Omental fat pad (tissue), 4 donors: ENCODE measurements around the gene FBXO42. TPM values are rescaled to one million over a fixed set of nuclear protein-coding genes. Genes with fewer than 3 reads are reported as not detected.

Experiments
- ATAC-seq: fragments of 150-250 bp; one replicate; pipeline ENCODE4 v1.9.1; 2016; ENCODE audit warnings: mild to moderate bottlenecking, moderate library complexity; ENCODE audit not compliant: low FRiP score
- DNase-seq: peaks from one replicate; pipeline ENCODE4 v3.0.0-alpha.2; 2019; ENCODE audit warnings: low spot score
- CTCF ChIP-seq, 3 donors: fragments of 450-650 bp; IDR thresholded peaks; one replicate each; pipeline ENCODE4 v1.5.1; 2016 to 2017; ENCODE audit warnings: antibody characterized with exemption in 3 of 3, mild to moderate bottlenecking in 3 of 3, moderate library complexity in 2 of 3
- total RNA-seq, 4 donors: library from RNA; depleted of rRNA; stranded (reverse); fragments of >200 nt; gene quantifications; one replicate each; pipeline ENCODE4 v1.1.0, GENCODE V29; 2016

Gene FBXO42
- total RNA-seq, 4 donors from 2014 or later, result 16.1 to 29.8 (median 19.2) TPM

GRCh38 chr1:16276302-16277030 lies 75.8 kb downstream of the FBXO42 start:
- no peak for TF ChIP-seq CTCF (IDR thresholded peaks at IDR 0.05)
- DNase-seq (no peak), ATAC-seq (no peak)

- no peak for DNase-seq
- TF ChIP-seq CTCF (IDR thresholded peaks at IDR 0.05), result no peak
- no peak for ATAC-seq
These were observed 76.7 kb downstream of the FBXO42 start for GRCh38 chr1:16275591-16275990.

GRCh38 chr1:16267690-16268180 lies 84.5 kb downstream of the FBXO42 start:
- no peak for DNase-seq

DNA sequence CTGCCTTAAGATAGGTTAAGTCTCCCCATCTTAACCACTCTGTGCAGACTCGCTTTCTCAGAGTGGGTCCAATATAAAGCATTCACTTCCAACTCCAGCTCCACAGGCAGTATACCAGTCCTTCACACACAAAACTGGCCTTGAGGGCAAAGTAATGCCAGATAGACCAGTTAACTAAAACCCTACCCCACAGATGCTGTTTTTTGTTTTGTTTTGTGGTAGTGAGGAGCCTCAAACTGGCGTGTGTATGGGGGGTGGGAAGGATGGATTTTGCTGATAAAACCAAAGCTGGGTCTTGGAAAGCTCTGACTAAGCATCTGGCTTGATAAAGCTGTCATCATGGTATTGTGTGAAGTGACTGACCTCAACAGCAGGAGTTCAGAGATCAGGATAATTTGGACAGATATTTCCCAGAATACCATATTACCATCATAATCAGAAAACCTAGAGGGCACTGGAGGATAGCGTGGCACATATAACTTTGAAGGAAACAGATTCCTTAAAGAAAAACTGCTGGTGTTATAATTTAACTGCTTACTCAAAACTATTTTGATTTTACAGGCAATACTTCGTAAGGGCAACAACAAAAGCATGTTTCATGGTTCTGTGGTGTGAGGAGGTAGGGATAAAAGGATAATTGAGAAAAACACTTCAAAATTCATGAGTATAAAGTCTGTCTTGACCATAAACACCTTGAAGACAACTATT lies 85.7 kb downstream of the FBXO42 start:
- DNase-seq (no peak), ATAC-seq (no peak)
- no peak for TF ChIP-seq CTCF (IDR thresholded peaks at IDR 0.05)

More at GRCh38 chr1:16267690-16268180, 84.5 kb downstream of the FBXO42 start:
- no peak for ATAC-seq
- no peak for TF ChIP-seq CTCF (IDR thresholded peaks at IDR 0.05)

DNA sequence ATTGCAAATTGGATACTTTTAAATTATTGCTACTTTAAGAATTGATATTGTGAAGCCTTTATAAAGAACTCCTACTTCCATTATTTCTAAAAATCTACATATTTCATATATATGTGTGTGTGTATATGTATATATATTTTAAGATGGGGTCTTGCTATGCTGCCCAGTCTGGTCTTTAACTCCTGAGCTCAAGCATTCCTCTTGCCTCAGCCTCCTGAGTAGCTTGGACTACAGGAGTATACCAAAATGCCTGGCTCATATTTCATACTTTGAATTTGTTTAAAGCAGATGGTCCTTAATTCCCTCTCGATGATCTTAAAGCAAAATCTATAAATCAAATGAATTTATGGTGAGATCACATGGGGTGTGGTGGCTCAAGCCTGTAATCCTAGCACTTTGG lies 90.2 kb downstream of the FBXO42 start:
- no peak for TF ChIP-seq CTCF (IDR thresholded peaks at IDR 0.05)
- ATAC-seq (no peak), DNase-seq (no peak)

DNA sequence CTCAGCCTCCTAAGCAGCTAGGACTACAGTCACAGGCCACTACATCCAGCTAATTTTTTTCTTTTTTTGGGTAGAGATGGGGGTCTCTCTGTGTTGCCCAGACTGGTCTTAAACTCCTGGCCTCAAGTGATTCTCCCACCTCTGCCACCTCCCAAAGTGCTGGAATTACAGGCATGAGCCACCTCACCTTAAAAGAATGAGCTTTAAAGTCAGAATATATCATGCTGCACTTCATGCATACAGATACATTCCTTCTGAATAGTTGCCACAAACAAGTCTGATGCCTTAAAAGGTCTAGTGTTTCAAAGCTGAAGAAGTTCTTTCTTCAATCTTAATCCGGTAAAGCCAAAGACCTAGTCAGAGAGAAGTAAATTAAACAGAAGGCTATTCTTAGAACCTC lies 91.5 kb downstream of the FBXO42 start:
- TF ChIP-seq CTCF (IDR thresholded peaks at IDR 0.05), result no peak
- ATAC-seq (no peak), DNase-seq (no peak)
